Measurements from ENCODE around the gene NELL1.

The NELL1 gene

DNA sequence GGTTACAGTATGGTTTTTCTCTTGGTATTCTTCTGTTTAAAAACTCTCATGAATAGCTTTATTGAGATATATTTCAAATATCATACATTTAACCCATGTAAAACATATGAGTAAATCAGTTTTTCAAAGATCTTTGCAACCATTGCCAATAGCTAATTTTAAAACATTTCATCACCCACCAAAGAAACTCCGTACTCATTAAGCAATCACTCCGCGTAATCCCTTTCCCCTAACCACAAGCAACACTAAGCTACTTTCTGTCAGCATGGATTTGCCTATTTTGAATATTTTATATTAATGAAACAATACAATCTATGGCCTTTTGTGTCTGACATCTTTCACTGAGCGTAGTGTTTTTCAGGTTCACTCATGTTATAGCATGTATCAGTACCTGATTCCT is 825.6 kb downstream of the NELL1 start:
- Histone ChIP-seq H3K36me3 (ENCODE audit: insufficient read depth, low read length) (no peaks in the 10 kb centered on the region), H3K27me3 (ENCODE audit: control insufficient read depth in 1 of 2, insufficient read depth in 2 of 2, low read length in 2 of 2) (no peaks in the 10 kb centered on the region), H3K9ac (ENCODE audit: low read length) (no peak overlapping the region), H3K4me3 (ENCODE audit: low read depth in 1 of 2, low read length in 2 of 2) (no peak overlapping the region), H3K4me1 (ENCODE audit: insufficient read depth, low read length) (no peaks in the 10 kb centered on the region), H3K9me3 (ENCODE audit: low read length) (no peaks in the 10 kb centered on the region), H3K27ac (ENCODE audit: low read depth, low read length) (no peak overlapping the region)

DNA sequence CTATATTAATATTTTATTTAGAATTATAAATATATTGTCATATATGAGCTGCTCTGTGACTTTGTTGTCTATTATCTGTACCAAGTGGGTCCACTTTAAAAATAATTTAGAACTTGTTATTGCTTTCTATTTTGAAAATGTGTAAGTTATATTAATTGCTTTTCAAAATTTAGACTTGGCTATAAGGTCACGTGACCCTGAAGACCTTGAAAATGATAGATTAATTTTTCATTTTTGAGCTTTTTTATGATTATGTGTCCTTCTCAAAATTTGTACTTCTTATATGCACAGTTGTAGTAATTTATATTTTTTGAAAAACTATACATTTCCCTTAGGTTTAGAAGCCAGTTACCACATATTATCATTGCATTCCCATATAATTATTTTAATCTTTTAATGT is 826.5 kb downstream of the NELL1 start:
- H3K27me3 ChIP-seq (ENCODE audit: control insufficient read depth in 1 of 2, insufficient read depth in 2 of 2, low read length in 2 of 2), result no peaks in the 10 kb centered on the region
- no peaks in the 10 kb centered on the region for H3K36me3 ChIP-seq (ENCODE audit: insufficient read depth, low read length)
- no peak overlapping the region for H3K9ac ChIP-seq (ENCODE audit: low read length)
- no peaks in the 10 kb centered on the region for H3K9me3 ChIP-seq (ENCODE audit: low read length)
- H3K27ac ChIP-seq (ENCODE audit: low read depth, low read length), result no peak overlapping the region
- no peak overlapping the region for H3K4me3 ChIP-seq (ENCODE audit: low read depth in 1 of 2, low read length in 2 of 2)
- H3K4me1 ChIP-seq (ENCODE audit: insufficient read depth, low read length), result no peaks in the 10 kb centered on the region

DNA sequence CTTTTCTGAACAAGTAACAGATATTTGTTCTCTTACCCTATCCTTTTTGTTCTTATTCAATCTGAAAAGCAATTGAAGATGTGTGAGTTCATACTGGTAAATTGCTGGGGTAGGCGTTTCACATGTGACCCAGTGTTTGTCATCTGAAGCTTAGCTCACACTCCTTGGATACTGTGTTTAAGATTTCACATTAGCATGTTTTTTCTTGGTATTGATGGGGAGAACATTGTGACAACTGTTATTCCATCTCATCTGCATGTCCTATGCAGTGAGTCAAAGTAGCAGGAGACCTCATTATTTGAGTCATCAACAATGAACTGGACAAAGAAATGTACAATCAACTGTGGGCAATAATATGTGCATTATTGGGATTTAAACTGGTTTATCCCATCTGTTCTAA is 831.9 kb downstream of the NELL1 start:
- no peaks in the 10 kb centered on the region for H3K4me1 ChIP-seq (ENCODE audit: insufficient read depth, low read length)
- no peaks in the 10 kb centered on the region for H3K36me3 ChIP-seq (ENCODE audit: insufficient read depth, low read length)
- no peak overlapping the region for H3K27ac ChIP-seq (ENCODE audit: low read depth, low read length)
- no peak overlapping the region for H3K9ac ChIP-seq (ENCODE audit: low read length)
- no peaks in the 10 kb centered on the region for H3K27me3 ChIP-seq (ENCODE audit: control insufficient read depth in 1 of 2, insufficient read depth in 2 of 2, low read length in 2 of 2)
- H3K9me3 ChIP-seq (ENCODE audit: low read length), result no peaks in the 10 kb centered on the region
- no peak overlapping the region for H3K4me3 ChIP-seq (ENCODE audit: low read depth in 1 of 2, low read length in 2 of 2)

DNA sequence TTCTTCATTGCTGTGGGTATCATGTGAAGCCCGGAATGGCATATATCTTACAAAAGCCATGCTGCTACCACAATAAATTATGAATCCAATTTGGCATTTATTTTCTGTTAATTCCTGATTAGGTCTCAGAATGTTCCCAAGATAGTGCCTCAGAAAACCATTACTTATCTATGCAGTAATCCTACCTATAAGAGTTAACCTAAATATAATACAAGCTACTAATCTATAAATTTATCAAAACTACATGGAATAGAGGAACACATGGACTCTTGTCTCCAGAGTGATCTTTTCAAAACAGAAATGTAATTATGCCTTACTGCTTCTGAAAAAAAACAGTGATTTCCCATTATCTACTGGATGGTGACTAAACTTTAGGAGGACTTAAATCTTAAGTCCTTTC is 835.7 kb downstream of the NELL1 start:
- Histone ChIP-seq H3K36me3 (ENCODE audit: insufficient read depth, low read length) (no peaks in the 10 kb centered on the region), H3K27ac (ENCODE audit: low read depth, low read length) (no peak overlapping the region), H3K27me3 (ENCODE audit: control insufficient read depth in 1 of 2, insufficient read depth in 2 of 2, low read length in 2 of 2) (no peaks in the 10 kb centered on the region), H3K9ac (ENCODE audit: low read length) (no peak overlapping the region), H3K4me3 (ENCODE audit: low read depth in 1 of 2, low read length in 2 of 2) (no peak overlapping the region), H3K4me1 (ENCODE audit: insufficient read depth, low read length) (no peaks in the 10 kb centered on the region), H3K9me3 (ENCODE audit: low read length) (no peaks in the 10 kb centered on the region)

DNA sequence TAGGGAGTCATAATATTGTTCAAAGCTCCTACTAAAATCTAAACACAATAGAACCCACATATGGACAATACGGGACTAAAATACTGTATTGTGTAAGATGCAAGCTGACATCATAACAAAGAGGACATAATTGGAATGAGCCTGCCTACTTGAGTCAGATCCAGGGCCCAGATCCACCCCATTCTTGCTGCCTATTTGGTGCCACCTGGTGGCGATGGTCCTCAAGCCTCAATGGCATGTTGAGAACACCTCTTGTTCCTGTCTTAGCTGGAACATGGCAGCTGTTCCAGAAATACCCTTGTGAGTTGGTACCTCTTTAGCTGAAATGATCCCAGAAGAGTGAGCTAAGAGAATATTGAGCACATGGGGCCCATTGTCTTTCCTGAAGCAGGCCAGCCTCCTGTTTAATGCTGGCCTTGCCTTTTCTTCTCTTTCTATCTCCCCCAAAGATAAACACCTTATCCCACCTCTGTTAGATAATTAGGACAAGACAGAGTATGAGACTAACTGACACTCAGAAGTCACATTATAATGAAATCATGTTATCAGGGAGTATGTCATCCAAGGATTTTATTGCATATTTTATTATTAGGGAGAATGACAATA is 842.6 kb downstream of the NELL1 start:
- Histone ChIP-seq H3K27me3 (ENCODE audit: control insufficient read depth in 1 of 2, insufficient read depth in 2 of 2, low read length in 2 of 2) (no peaks in the 10 kb centered on the region), H3K27ac (ENCODE audit: low read depth, low read length) (no peak overlapping the region), H3K36me3 (ENCODE audit: insufficient read depth, low read length) (no peaks in the 10 kb centered on the region), H3K4me1 (ENCODE audit: insufficient read depth, low read length) (no peaks in the 10 kb centered on the region), H3K4me3 (ENCODE audit: low read depth in 1 of 2, low read length in 2 of 2) (no peak overlapping the region), H3K9me3 (ENCODE audit: low read length) (no peaks in the 10 kb centered on the region), H3K9ac (ENCODE audit: low read length) (no peak overlapping the region)

DNA sequence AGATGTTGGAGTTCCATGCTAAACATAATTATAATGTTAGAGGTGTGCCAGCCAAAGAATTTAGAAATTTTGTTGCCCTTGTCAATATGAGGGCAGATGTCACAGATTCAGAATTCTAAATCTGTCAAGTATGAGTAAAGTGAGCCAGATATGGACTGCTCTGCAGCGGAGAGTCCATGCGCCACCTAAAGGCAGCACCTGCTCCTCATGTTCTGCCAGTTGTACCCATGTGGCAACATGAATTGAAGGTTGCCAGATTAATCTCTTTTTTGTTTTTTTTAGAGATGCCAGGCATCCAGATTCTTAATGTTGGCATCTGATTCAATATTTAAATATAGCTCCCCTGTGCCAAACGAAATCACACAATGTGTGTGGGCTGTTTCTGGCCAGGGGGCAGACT is 844.9 kb downstream of the NELL1 start:
- Histone ChIP-seq H3K9me3 (ENCODE audit: low read length) (no peaks in the 10 kb centered on the region), H3K4me3 (ENCODE audit: low read depth in 1 of 2, low read length in 2 of 2) (no peak overlapping the region), H3K27me3 (ENCODE audit: control insufficient read depth in 1 of 2, insufficient read depth in 2 of 2, low read length in 2 of 2) (no peaks in the 10 kb centered on the region), H3K4me1 (ENCODE audit: insufficient read depth, low read length) (no peaks in the 10 kb centered on the region), H3K27ac (ENCODE audit: low read depth, low read length) (no peak overlapping the region), H3K36me3 (ENCODE audit: insufficient read depth, low read length) (no peaks in the 10 kb centered on the region), H3K9ac (ENCODE audit: low read length) (no peak overlapping the region)

DNA sequence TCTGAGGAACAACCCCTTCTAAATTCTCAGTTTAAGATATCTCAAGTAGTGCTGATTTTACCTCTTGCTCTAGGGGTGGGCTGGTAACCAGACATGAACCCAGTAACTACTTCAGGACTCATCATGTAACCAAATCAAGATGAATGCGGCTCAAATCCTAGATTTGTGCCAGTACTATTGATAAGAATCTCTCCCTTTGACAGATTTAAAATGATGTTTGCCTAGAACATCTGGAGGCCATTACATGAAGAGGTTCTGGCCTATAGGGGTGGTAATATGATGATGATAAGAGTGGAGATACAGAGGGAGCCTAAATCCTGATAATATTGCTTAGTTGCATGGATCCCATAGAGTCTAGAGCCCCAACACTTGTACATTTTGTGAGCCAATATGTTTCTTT is 850.9 kb downstream of the NELL1 start:
- no peak overlapping the region for H3K4me3 ChIP-seq (ENCODE audit: low read depth in 1 of 2, low read length in 2 of 2)
- H3K4me1 ChIP-seq (ENCODE audit: insufficient read depth, low read length), result no peaks in the 10 kb centered on the region
- no peaks in the 10 kb centered on the region for H3K9me3 ChIP-seq (ENCODE audit: low read length)
- H3K9ac ChIP-seq (ENCODE audit: low read length), result no peak overlapping the region
- no peaks in the 10 kb centered on the region for H3K36me3 ChIP-seq (ENCODE audit: insufficient read depth, low read length)
- H3K27ac ChIP-seq (ENCODE audit: low read depth, low read length), result no peak overlapping the region
- no peaks in the 10 kb centered on the region for H3K27me3 ChIP-seq (ENCODE audit: control insufficient read depth in 1 of 2, insufficient read depth in 2 of 2, low read length in 2 of 2)

DNA sequence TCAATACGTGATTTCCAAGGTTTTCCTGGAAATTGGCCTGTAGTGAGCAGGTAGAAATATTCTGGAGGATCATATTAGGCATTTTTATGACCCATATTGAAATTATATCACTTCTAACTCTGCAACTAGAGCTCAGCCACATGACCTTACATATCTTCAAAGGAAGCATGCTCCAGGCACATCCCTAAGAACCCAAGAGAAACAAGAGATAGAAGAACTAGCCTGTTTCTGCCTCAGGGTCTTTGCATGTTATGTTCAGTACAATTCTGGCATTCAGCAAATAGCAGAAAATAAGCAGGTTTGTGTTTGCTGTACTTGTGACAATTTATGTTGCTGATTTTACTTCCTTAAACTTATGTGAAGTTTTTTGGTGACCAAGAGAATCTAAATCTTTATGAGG is 859.8 kb downstream of the NELL1 start:
- H3K4me3 ChIP-seq (ENCODE audit: low read depth in 1 of 2, low read length in 2 of 2), result no peak overlapping the region
- no peak overlapping the region for H3K27ac ChIP-seq (ENCODE audit: low read depth, low read length)
- no peaks in the 10 kb centered on the region for H3K27me3 ChIP-seq (ENCODE audit: control insufficient read depth in 1 of 2, insufficient read depth in 2 of 2, low read length in 2 of 2)
- H3K9ac ChIP-seq (ENCODE audit: low read length), result no peak overlapping the region
- no peaks in the 10 kb centered on the region for H3K4me1 ChIP-seq (ENCODE audit: insufficient read depth, low read length)
- H3K36me3 ChIP-seq (ENCODE audit: insufficient read depth, low read length), result no peaks in the 10 kb centered on the region
- H3K9me3 ChIP-seq (ENCODE audit: low read length), result no peaks in the 10 kb centered on the region

DNA sequence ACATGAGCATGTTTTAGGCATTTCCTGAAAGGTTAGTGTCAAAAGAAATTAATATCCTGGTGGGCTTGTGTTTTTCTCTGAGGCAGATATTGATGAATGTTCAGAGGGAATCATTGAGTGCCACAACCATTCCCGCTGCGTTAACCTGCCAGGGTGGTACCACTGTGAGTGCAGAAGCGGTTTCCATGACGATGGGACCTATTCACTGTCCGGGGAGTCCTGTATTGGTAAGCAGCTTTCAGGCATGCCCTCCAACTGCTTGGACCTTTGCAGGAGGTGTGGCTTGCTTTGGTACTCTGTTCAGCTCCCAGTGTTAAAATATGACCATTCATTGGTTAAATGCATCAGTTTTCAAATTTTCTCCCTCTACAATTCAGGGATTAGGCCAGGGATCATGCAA is 864.9 kb downstream of the NELL1 start:
- Histone ChIP-seq H3K4me1 (ENCODE audit: insufficient read depth, low read length) (no peaks in the 10 kb centered on the region), H3K9me3 (ENCODE audit: low read length) (no peaks in the 10 kb centered on the region), H3K4me3 (ENCODE audit: low read depth in 1 of 2, low read length in 2 of 2) (no peak overlapping the region), H3K9ac (ENCODE audit: low read length) (no peak overlapping the region), H3K27me3 (ENCODE audit: control insufficient read depth in 1 of 2, insufficient read depth in 2 of 2, low read length in 2 of 2) (no peaks in the 10 kb centered on the region), H3K27ac (ENCODE audit: low read depth, low read length) (no peak overlapping the region), H3K36me3 (ENCODE audit: insufficient read depth, low read length) (no peaks in the 10 kb centered on the region)

DNA sequence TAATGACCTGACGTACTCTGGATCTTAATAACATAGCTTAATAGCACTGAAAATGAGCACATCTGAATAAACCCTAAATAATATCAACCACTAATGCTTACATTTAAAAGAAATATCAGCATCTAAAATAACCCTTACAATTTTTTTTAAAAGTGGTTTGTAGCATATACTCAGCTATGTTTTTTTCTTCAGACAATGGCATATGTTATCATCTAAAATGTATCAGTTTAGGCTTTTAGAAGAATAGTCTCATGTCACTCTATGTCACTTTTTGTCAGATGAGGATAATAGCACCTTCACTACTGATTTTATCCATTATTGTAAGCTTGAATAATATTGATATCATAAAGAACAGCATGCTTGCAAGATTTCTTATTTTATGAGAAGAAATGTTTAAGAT is 868.6 kb downstream of the NELL1 start:
- Histone ChIP-seq H3K27ac (ENCODE audit: low read depth, low read length) (no peak overlapping the region), H3K9me3 (ENCODE audit: low read length) (no peaks in the 10 kb centered on the region), H3K27me3 (ENCODE audit: control insufficient read depth in 1 of 2, insufficient read depth in 2 of 2, low read length in 2 of 2) (no peaks in the 10 kb centered on the region), H3K36me3 (ENCODE audit: insufficient read depth, low read length) (no peaks in the 10 kb centered on the region), H3K4me1 (ENCODE audit: insufficient read depth, low read length) (no peaks in the 10 kb centered on the region), H3K9ac (ENCODE audit: low read length) (no peak overlapping the region), H3K4me3 (ENCODE audit: low read depth in 1 of 2, low read length in 2 of 2) (no peak overlapping the region)

DNA sequence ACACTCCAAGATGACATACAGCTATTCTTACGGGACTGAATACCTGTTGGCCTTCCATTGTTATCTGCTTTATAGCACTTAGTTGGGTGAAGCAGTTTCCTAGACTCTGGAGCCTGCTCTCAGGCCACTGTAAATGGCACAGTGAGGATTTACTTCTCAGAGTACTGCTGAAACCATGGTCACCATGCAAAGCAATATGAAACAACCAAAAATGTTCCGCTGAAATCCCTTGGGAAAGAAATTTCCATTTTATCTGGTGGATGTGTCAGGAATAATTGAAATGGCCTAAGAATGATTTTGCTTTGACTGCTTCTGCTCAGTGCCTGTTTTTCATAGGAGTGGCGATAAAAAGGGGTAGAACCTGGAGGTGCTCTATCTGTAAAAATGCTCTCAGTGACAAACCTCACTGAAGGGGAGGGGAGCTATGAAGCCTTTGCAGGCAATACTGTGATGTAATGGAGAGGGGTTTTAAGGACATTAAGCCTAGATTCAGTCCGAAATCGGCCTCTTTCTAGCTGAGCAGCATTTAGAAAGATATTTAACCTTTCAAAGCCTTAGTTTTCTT is 871.9 kb downstream of the NELL1 start:
- Histone ChIP-seq H3K27me3 (ENCODE audit: control insufficient read depth in 1 of 2, insufficient read depth in 2 of 2, low read length in 2 of 2) (no peaks in the 10 kb centered on the region), H3K27ac (ENCODE audit: low read depth, low read length) (no peak overlapping the region), H3K9me3 (ENCODE audit: low read length) (no peaks in the 10 kb centered on the region), H3K4me3 (ENCODE audit: low read depth in 1 of 2, low read length in 2 of 2) (no peak overlapping the region), H3K9ac (ENCODE audit: low read length) (no peak overlapping the region), H3K4me1 (ENCODE audit: insufficient read depth, low read length) (no peaks in the 10 kb centered on the region), H3K36me3 (ENCODE audit: insufficient read depth, low read length) (no peaks in the 10 kb centered on the region)

DNA sequence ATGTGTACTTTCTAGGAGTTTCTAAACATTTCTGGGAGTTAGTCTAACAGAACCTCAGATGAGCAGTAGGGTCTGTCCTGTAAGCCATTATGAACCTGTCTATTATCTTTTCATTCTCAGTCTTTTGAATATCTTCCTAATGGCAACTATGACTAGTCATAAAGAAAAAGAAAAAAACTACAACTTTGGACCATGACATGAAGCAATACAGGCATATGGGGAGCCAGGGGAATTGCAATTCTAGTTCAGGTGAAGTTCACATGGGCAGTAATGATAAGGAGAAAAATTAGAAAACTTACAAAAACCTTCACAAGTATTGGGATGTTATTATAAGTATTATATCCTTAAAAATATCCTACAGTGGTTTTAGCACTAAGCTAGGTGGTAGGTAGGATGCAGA is 874.5 kb downstream of the NELL1 start:
- H3K27ac ChIP-seq (ENCODE audit: low read depth, low read length), result no peak overlapping the region
- H3K4me3 ChIP-seq (ENCODE audit: low read depth in 1 of 2, low read length in 2 of 2), result no peak overlapping the region
- H3K27me3 ChIP-seq (ENCODE audit: control insufficient read depth in 1 of 2, insufficient read depth in 2 of 2, low read length in 2 of 2), result no peaks in the 10 kb centered on the region
- no peaks in the 10 kb centered on the region for H3K4me1 ChIP-seq (ENCODE audit: insufficient read depth, low read length)
- H3K9me3 ChIP-seq (ENCODE audit: low read length), result no peaks in the 10 kb centered on the region
- H3K9ac ChIP-seq (ENCODE audit: low read length), result no peak overlapping the region
- H3K36me3 ChIP-seq (ENCODE audit: insufficient read depth, low read length), result no peaks in the 10 kb centered on the region

Data from muscle layer of colon (tissue), 2 donors.